Uterus (tissue), 2 donors: ENCODE measurements around the gene XXYLT1.

Source experiments
- POLR2A ChIP-seq, 2 donors: fragments of 450-650 bp; IDR thresholded peaks; one replicate each; pipeline ENCODE4 v1.6.1; 2016; ENCODE audit warnings: antibody characterized with exemption in 2 of 2, mild to moderate bottlenecking in 1 of 2, moderate library complexity in 1 of 2
- TF ChIP-seq, protein P1 (sequence below), 4 experiments: fragments of 200-600 bp in 2 of 4; fragments of 450-650 bp in 2 of 4; sonication (generic) in 2 of 4; IDR thresholded peaks; one replicate each; pipeline ENCODE4 v1.5.1; 2016 to 2019; ENCODE audit warnings: antibody characterized with exemption in 4 of 4, mild to moderate bottlenecking in 2 of 4, moderate library complexity in 1 of 4

DNA sequence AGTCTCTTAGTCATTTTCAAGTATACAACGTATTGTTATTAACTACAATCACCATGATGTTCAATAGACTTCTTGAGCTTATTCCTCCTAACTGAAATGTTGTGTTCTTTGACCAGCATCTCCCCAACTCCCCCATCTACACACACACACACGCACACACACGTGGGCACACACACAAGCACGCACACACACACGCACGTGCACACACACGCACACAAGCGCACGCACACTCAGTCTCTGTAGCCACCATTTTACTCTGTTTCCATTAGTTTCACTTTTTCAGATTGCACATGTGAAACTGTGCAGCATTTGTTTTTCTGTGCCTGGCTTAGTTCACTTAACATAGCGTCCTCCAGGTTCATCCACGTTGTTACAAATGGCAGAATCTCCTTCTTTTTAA is 247.0 kb downstream of the XXYLT1 start:
- TF ChIP-seq, protein P1, sequence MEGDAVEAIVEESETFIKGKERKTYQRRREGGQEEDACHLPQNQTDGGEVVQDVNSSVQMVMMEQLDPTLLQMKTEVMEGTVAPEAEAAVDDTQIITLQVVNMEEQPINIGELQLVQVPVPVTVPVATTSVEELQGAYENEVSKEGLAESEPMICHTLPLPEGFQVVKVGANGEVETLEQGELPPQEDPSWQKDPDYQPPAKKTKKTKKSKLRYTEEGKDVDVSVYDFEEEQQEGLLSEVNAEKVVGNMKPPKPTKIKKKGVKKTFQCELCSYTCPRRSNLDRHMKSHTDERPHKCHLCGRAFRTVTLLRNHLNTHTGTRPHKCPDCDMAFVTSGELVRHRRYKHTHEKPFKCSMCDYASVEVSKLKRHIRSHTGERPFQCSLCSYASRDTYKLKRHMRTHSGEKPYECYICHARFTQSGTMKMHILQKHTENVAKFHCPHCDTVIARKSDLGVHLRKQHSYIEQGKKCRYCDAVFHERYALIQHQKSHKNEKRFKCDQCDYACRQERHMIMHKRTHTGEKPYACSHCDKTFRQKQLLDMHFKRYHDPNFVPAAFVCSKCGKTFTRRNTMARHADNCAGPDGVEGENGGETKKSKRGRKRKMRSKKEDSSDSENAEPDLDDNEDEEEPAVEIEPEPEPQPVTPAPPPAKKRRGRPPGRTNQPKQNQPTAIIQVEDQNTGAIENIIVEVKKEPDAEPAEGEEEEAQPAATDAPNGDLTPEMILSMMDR (IDR thresholded peaks at IDR 0.05) = no peak
- no peak for TF ChIP-seq POLR2A (IDR thresholded peaks at IDR 0.05)
